NCI-H345 treated with DMSO at 0.1 percent for 48 hours (cell line): ENCODE results near the gene MLEC.

Source experiments
- DNase-seq: peaks from one replicate; lab custom pipeline; 2025; ENCODE audit not compliant: unreplicated experiment; lab: John Stamatoyannopoulos, UW

The MLEC gene

GRCh38 chr12:120739821-120740613, 53.1 kb downstream of the MLEC start:
- no peak for DNase-seq

GRCh38 chr12:120740871-120741270, 53.9 kb downstream of the MLEC start:
- DNase-seq = no peak

- DNase-seq = no peak
Observed at GRCh38 chr12:120741476-120742421, 54.8 kb downstream of the MLEC start.

GRCh38 chr12:120744922-120745493, 58.1 kb downstream of the MLEC start:
- no peak for DNase-seq

GRCh38 chr12:120748242-120748641, 61.3 kb downstream of the MLEC start:
- DNase-seq = no peak

GRCh38 chr12:120749256-120749655, 62.3 kb downstream of the MLEC start:
- no peak for DNase-seq

GRCh38 chr12:120750806-120751205, 63.9 kb downstream of the MLEC start:
- no peak for DNase-seq

GRCh38 chr12:120751389-120751788, 64.4 kb downstream of the MLEC start:
- DNase-seq = no peak
